Muscle of leg (tissue), 11 donors: ENCODE results near the gene POLR3H. TPM values are rescaled to one million over a fixed set of nuclear protein-coding genes. Genes with fewer than 3 reads are reported as not detected.

Experiments
- DNase-seq: peaks from one replicate; pipeline ENCODE4 v3.0.0; 2013
- H3K27ac ChIP-seq: one replicate; pipeline ENCODE4 v1.5.1; 2013; ENCODE audit warnings: mild to moderate bottlenecking, low read length, control low read depth
- H3K27me3 ChIP-seq: one replicate; pipeline ENCODE4 v1.6.1; 2013; ENCODE audit warnings: low read length; ENCODE audit not compliant: control insufficient read depth, insufficient read depth
- H3K36me3 ChIP-seq: one replicate; pipeline ENCODE4 v1.6.1; 2013; ENCODE audit warnings: low read length; ENCODE audit not compliant: control insufficient read depth, insufficient read depth
- H3K4me1 ChIP-seq: one replicate; pipeline ENCODE4 v1.6.1; 2013; ENCODE audit warnings: low read length; ENCODE audit not compliant: control insufficient read depth, insufficient read depth
- H3K4me3 ChIP-seq: one replicate; pipeline ENCODE4 v1.5.1; 2013; ENCODE audit warnings: low read length, control low read depth
- H3K9me3 ChIP-seq: replicated peaks from 2 replicates; pipeline ENCODE4 v1.6.1; 2013; ENCODE audit warnings: low read depth, low read length; ENCODE audit not compliant: control insufficient read depth
- WGBS: methylation state at CpG from one replicate; pipeline ENCODE4 v1.1.5; 2013; ENCODE audit warnings: missing lambda C conversion rate; ENCODE audit not compliant: insufficient coverage; 5-methylcytosine and 5-hydroxymethylcytosine counted together
- polyA plus RNA-seq, 8 donors: library from polyadenylated mRNA; unstranded; fragments of 120-200 nt; gene quantifications; one replicate each; pipeline versions ENCODE4 v1.2.1 to v1.2.3, GENCODE V29; 2013; ENCODE audit warnings: inconsistent platforms in 1 of 8, low replicate concordance in 1 of 8; ENCODE audit not compliant: insufficient read length in 8 of 8, insufficient read depth in 1 of 8
- total RNA-seq: library from RNA; stranded (reverse); fragments of 120-200 nt; gene quantifications from one replicate; pipeline ENCODE4 v1.2.4, GENCODE V29; 2013

The POLR3H gene
- total and polyA plus RNA-seq, 9 donors, result 13.2 to 24.8 (median 22.7) TPM

- Histone ChIP-seq H3K4me3 (no peak overlapping the region), H3K27me3 (no peaks in the 10 kb centered on the region), H3K9me3 (no peaks in the 10 kb centered on the region), H3K4me1 (no peaks in the 10 kb centered on the region), H3K36me3 (peaks cover 85% of the 10 kb centered on the region), H3K27ac (no peak overlapping the region)
- no peak for DNase-seq
- 69% methylated on average over 14 of the region's 21 CpGs for WGBS
These were observed 20.6 kb downstream of the POLR3H start for GRCh38 chr22:41523464-41524221.

- H3K4me3 ChIP-seq, result no peak overlapping the region
- 92% methylated on average over 6 of the region's 9 CpGs for WGBS
- H3K27me3 ChIP-seq, result no peaks in the 10 kb centered on the region
- peaks cover 86% of the 10 kb centered on the region for H3K36me3 ChIP-seq
- H3K9me3 ChIP-seq, result no peaks in the 10 kb centered on the region
- peaks cover 3% of the 10 kb centered on the region for H3K4me1 ChIP-seq
- H3K27ac ChIP-seq, result no peak overlapping the region
- no peak for DNase-seq
These were observed 21.5 kb downstream of the POLR3H start for GRCh38 chr22:41522813-41523212.

- 80% methylated on average over 1 of the region's 3 CpGs for WGBS
- no peak for DNase-seq
- Histone ChIP-seq H3K4me3 (no peak overlapping the region), H3K36me3 (peaks cover 84% of the 10 kb centered on the region), H3K9me3 (no peaks in the 10 kb centered on the region), H3K27me3 (no peaks in the 10 kb centered on the region), H3K27ac (no peak overlapping the region), H3K4me1 (peaks cover 3% of the 10 kb centered on the region)
These were observed 23.1 kb downstream of the POLR3H start for GRCh38 chr22:41521126-41521525.

DNA sequence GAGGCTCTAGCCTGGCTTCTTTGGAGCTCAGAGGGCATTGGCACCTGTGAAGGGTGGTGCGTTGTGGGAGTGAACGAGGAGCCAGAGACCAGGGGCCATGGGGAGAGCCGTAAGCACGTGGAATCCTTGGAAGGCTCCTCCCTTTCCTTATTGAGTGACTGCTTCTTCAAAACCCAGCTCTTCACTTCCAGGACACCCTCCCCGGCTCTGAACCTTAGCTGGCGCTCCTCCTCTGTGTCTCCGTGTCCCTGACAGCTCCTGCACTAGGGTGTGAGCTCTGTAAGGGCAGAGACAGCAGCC, 26.3 kb downstream of the POLR3H start:
- WGBS, result no CpG with 5 or more reads among the region's 7 CpGs
- no peak for DNase-seq
- Histone ChIP-seq H3K36me3 (peaks cover 85% of the 10 kb centered on the region), H3K27ac (no peak overlapping the region), H3K4me1 (peaks cover 14% of the 10 kb centered on the region), H3K4me3 (no peak overlapping the region), H3K27me3 (no peaks in the 10 kb centered on the region), H3K9me3 (no peaks in the 10 kb centered on the region)

DNA sequence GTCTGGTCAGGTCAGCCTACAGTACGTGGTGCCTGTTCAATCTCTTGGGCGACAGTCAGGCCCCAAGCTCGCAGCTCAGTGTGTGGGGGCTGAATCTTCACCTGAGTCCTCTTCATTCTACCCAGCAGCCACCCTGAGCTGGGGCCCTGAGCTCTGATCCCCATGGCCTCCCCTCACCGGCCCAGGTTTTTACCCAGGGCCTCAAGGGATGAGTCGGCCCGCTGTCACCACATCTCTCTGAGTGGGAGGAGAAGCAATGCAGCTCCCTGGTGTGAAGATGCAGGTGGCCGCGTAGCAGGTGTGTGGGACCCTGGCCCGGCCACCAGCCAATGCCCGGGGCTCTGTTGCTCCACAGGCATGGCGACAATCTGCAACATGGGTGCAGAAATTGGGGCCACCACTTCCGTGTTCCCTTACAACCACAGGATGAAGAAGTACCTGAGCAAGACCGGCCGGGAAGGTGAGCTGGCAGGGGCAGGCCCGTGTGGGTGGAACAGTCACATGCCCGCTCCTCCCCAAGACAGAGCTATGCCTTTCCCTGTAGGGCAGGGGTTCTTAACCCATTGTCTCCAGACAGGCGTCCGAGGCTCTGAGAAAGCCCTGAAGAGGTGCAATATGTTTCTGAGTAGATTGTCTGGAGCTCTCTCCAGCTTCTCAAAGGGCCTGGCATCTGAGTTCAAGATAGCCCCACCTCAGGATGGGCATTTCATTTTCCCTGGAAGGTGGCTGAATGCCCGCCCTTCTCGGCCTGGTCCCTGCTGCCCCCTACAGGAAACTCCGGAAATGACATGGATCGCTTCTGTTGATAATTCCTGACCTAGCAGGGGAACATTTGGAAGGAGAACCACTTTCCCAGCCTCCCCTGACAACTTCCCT, 26.9 kb downstream of the POLR3H start:
- peak; percentile 61 for DNase-seq
- peaks cover 85% of the 10 kb centered on the region for H3K36me3 ChIP-seq
- H3K4me3 ChIP-seq, result no peak overlapping the region
- H3K9me3 ChIP-seq, result no peaks in the 10 kb centered on the region
- WGBS, result 45% methylated on average over 10 of the region's 22 CpGs
- H3K27ac ChIP-seq, result no peak overlapping the region
- H3K27me3 ChIP-seq, result no peaks in the 10 kb centered on the region
- peaks cover 20% of the 10 kb centered on the region for H3K4me1 ChIP-seq

DNA sequence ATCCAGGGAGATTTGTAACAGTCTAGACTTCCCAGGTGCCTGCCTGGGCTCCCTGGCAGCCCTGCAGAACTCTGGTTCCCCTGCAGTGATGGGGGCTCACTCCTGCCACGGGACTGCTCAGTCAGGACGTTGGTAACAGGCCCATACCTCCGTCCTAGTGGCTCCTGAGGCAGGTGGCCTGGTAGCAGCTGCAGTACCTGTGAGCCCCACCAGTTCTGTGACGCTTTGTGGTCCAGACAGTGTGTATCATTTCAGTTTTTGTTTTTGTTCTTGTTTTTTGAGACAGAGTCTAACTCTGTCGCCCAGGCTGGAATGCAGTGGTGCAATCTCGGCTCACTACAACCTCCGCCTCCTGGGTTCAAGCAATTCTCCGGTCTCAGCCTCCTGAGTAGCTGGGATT, 27.8 kb downstream of the POLR3H start:
- WGBS, result 96% methylated on average over 3 of the region's 8 CpGs
- Histone ChIP-seq H3K4me1 (peaks cover 29% of the 10 kb centered on the region), H3K36me3 (peaks cover 88% of the 10 kb centered on the region), H3K27me3 (no peaks in the 10 kb centered on the region), H3K4me3 (no peak overlapping the region), H3K27ac (no peak overlapping the region), H3K9me3 (no peaks in the 10 kb centered on the region)
- DNase-seq, result no peak

- Histone ChIP-seq H3K9me3 (no peaks in the 10 kb centered on the region), H3K27me3 (no peaks in the 10 kb centered on the region), H3K4me1 (peaks cover 32% of the 10 kb centered on the region), H3K4me3 (no peak overlapping the region), H3K27ac (peak overlapping the region; percentile 65), H3K36me3 (peaks cover 90% of the 10 kb centered on the region)
- WGBS, result 63% methylated on average over 5 of the region's 5 CpGs
- DNase-seq, result no peak
These were observed 30.9 kb downstream of the POLR3H start for GRCh38 chr22:41513391-41513790.

- peak; percentile 54 for DNase-seq
- WGBS, result 26% methylated on average over 5 of the region's 17 CpGs
- no peak overlapping the region for H3K4me3 ChIP-seq
- H3K27me3 ChIP-seq, result no peaks in the 10 kb centered on the region
- peaks cover 29% of the 10 kb centered on the region for H3K4me1 ChIP-seq
- peak overlapping the region; percentile 65 for H3K27ac ChIP-seq
- peaks cover 90% of the 10 kb centered on the region for H3K36me3 ChIP-seq
- H3K9me3 ChIP-seq, result no peaks in the 10 kb centered on the region
These were observed 31.7 kb downstream of the POLR3H start for GRCh38 chr22:41512421-41513194.

- Histone ChIP-seq H3K4me1 (peaks cover 29% of the 10 kb centered on the region), H3K4me3 (no peak overlapping the region), H3K9me3 (no peaks in the 10 kb centered on the region), H3K27ac (peak overlapping the region; percentile 38), H3K36me3 (peaks cover 85% of the 10 kb centered on the region), H3K27me3 (no peaks in the 10 kb centered on the region)
- DNase-seq, result peak; percentile 48
- WGBS, result 80% methylated on average over 1 of the region's 2 CpGs
These were observed 32.7 kb downstream of the POLR3H start for GRCh38 chr22:41511521-41511968.

DNA sequence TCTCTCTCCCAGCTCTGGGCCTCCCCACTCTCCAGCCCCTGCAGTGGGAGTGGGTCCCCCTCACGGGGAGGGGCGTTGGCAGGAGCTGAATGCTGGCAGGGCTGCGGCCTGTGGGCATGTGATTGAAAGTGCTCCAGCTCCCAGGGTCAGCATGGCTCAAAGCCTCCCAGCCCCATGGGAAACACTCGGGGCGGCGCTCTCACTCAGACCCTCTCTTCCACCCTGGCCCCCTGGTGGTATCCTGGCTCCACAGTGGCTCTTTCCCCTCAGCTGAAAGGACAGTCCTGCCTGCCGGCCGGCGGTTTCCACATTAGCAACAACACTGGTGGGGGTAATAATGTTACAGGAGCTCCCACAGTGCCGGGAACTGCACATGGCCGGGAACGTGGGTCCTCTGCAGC, 35.5 kb downstream of the POLR3H start:
- Histone ChIP-seq H3K27ac (no peak overlapping the region), H3K27me3 (no peaks in the 10 kb centered on the region), H3K4me1 (peaks cover 25% of the 10 kb centered on the region), H3K4me3 (no peak overlapping the region), H3K36me3 (peaks cover 71% of the 10 kb centered on the region), H3K9me3 (no peaks in the 10 kb centered on the region)
- DNase-seq, result no peak
- WGBS, result 69% methylated on average over 8 of the region's 12 CpGs
